ENCODE data around the gene TVP23C.

TVP23C gene

GRCh38 chr17:15496735-15497670, 66.3 kb downstream of the TVP23C start:
- DNase-seq (ENCODE audit: low read depth) = no peak

- no peak for DNase-seq (ENCODE audit: low read depth)
Observed at GRCh38 chr17:15494821-15495220, 68.5 kb downstream of the TVP23C start.

GRCh38 chr17:15493693-15494035, 69.6 kb downstream of the TVP23C start:
- DNase-seq (ENCODE audit: low read depth) = no peak

GRCh38 chr17:15492791-15493692, 70.2 kb downstream of the TVP23C start:
- DNase-seq (ENCODE audit: low read depth) = no peak

- no peak for DNase-seq (ENCODE audit: low read depth)
Observed at GRCh38 chr17:15492186-15492585, 71.1 kb downstream of the TVP23C start.

- no peak for DNase-seq (ENCODE audit: low read depth)
Observed at GRCh38 chr17:15490634-15491261, 72.5 kb downstream of the TVP23C start.

GRCh38 chr17:15488557-15488956, 74.7 kb downstream of the TVP23C start:
- no peak for DNase-seq (ENCODE audit: low read depth)

GRCh38 chr17:15485045-15485444, 78.2 kb downstream of the TVP23C start:
- no peak for DNase-seq (ENCODE audit: low read depth)

GRCh38 chr17:15483431-15483830, 79.9 kb downstream of the TVP23C start:
- no peak for DNase-seq (ENCODE audit: low read depth)

GRCh38 chr17:15482476-15482875, 80.8 kb downstream of the TVP23C start:
- DNase-seq (ENCODE audit: low read depth) = no peak

- no peak for DNase-seq (ENCODE audit: low read depth)
Observed at GRCh38 chr17:15481481-15481880, 81.8 kb downstream of the TVP23C start.

GRCh38 chr17:15480204-15480603, 83.1 kb downstream of the TVP23C start:
- no peak for DNase-seq (ENCODE audit: low read depth)

- DNase-seq (ENCODE audit: low read depth) = no peak
Observed at GRCh38 chr17:15479703-15480102, 83.6 kb downstream of the TVP23C start.

- no peak for DNase-seq (ENCODE audit: low read depth)
Observed at GRCh38 chr17:15478845-15479244, 84.4 kb downstream of the TVP23C start.

GRCh38 chr17:15475631-15476354, 87.5 kb downstream of the TVP23C start:
- DNase-seq (ENCODE audit: low read depth) = no peak

GRCh38 chr17:15472891-15473290, 90.4 kb downstream of the TVP23C start:
- DNase-seq (ENCODE audit: low read depth) = no peak

GRCh38 chr17:15470536-15470935, 92.7 kb downstream of the TVP23C start:
- no peak for DNase-seq (ENCODE audit: low read depth)

- no peak for DNase-seq (ENCODE audit: low read depth)
Observed at GRCh38 chr17:15469260-15469659, 94.0 kb downstream of the TVP23C start.

GRCh38 chr17:15468126-15468525, 95.2 kb downstream of the TVP23C start:
- DNase-seq (ENCODE audit: low read depth) = no peak

- no peak for DNase-seq (ENCODE audit: low read depth)
Observed at GRCh38 chr17:15467592-15467991, 95.7 kb downstream of the TVP23C start, which contains the start of gene CDRT4. Gene CDRT4, minus strand, starts transcription at chr17:15467621. Its CDS starts 27,383 bp downstream, at chr17:15440238.

- no peak for DNase-seq (ENCODE audit: low read depth)
Observed at GRCh38 chr17:15466131-15466530, 97.2 kb downstream of the TVP23C start.

Measured in stimulated activated CD8-positive, alpha-beta memory T cell treated with anti-CD3 and anti-CD28 coated beads, Interleukin-12 subunit alpha, Interleukin-12 subunit beta, amount 100 ng/mL, for 1 hour (primary cell).